GM18526 (cell line): Measurements from ENCODE around the gene PARD3B.

Experiments used
- POLR2A ChIP-seq: IDR thresholded peaks from 3 replicates; pipeline ENCODE4 v1.6.1; 2011; ENCODE audit not compliant: insufficient read length; ENCODE audit errors: extremely low read depth

PARD3B gene

DNA sequence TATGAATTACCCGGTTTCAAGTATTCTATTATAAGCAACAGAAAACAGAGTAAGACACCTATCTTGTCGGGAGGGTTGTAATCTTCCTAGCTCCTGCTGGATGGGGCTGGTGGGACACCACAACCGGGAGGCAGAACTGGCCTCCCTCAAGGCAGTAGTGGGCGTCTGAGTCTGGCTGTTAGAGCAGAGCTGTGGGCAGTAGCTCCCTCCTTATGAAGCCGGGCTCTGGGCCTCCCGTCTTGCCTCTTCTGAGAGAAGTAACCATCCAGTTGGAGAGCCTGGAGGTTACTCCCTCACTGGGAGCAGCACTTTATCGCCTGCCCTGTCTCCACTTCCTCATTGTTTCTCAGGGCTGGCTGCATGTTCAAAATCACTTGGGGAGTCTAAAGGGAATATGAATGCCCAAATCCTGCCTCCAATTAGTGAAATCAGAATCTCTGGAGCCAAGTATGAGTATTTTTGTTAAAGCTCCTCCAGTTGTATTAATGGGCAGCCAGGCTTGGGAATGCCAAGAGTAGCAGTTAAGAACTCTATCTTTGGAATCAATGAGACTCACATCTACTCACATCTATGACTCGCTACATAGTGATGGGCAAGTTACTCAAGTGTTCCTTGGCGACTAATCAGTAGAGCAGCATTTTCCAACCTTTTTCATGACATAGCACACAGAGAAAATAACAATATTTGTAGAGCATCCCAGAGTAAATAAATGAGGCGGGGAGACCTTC lies 1109.8 kb downstream of the PARD3B start:
- no peak for TF ChIP-seq POLR2A

DNA sequence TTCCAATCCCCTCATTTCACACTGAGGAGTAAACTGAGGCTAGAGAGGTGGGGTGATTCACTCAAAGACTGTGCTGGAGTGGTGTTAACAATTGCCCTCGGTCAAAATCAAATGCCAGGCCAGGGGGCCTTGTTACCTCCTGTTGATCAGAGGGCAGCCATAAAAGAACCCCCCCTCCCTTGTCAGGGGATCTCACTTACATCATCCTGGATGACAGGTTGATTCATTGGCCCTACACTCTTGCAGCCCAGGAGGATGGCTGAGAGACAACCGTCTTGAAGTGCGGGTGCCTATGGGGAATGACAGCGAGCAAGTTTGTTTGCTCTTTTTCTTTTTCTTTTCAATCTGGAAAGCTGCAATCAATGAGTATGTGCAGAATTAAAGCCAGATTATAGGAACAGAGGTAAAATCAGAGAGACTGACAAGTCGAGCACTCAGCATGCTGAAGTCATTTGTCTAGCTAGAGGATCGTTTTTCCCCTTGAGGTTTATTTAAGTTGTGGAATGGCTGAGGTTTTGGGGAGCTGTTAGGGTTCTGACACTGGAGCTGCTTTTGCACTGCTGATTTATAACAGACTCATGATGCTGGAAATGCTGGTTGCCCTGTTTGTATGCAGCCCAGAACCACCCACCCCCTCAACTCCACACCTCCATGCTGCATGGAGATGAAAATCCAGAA lies 1110.6 kb downstream of the PARD3B start:
- TF ChIP-seq POLR2A = no peak

DNA sequence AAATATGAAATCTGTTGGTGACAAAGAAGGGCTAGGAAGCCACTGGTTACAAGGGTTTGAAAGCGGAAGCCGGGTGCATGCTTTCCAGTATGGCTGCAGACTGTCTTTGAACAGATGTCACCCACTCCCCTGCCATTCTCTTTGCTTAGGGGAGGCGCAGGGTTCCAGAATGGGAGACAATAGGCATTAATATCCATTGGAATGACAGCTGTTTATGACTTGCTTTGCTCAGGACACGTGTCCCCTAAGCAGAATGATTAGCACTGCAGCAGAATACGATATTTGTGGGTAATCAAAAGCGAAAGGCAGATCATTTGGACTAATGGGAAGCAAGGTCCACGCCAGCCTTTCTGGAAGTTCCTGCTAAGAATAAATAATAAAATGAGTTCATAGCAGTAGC lies 1111.2 kb downstream of the PARD3B start:
- TF ChIP-seq POLR2A = no peak

DNA sequence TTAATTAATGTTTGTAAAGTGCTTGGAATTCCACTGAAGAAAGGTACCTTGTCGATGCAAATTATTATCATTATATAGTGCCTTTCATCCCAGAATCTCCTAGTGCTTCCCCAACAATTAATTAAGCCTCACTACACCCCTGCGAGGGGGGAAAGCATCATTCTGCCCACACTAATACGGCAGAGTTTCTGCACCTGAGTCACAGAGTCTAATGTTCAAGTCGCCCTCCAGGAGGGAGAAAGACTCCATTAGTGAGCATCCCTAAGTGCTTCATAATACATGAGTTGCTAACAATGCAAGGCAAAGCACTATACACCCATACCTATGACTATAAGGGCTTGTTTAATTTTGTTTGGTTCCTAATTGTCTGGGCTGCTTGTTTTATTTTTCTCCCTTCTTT lies 1111.7 kb downstream of the PARD3B start:
- TF ChIP-seq POLR2A = no peak

GRCh38 chr2:205657579-205657978 lies 1112.3 kb downstream of the PARD3B start:
- TF ChIP-seq POLR2A = no peak

DNA sequence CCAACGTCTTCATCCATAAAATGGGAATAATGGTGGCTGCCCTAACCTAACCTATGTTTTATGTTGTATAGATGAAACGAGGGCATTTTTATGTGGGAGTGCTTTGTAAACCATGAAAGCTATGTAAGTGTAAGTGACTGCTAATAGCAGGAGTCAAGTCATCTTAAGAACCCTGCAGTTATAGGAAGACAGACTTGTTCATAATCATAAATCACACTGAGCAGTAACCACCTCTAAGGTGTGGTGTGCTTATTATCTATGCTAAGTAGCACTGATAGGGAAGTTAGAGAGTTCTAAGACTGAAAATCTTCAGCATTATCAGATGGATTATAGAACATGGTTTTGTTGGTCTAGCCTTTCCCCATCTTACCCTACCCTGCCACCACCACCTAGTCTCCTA lies 1112.8 kb downstream of the PARD3B start:
- no peak for TF ChIP-seq POLR2A

- no peak for TF ChIP-seq POLR2A
Observed at GRCh38 chr2:205658572-205658971, 1113.3 kb downstream of the PARD3B start.

DNA sequence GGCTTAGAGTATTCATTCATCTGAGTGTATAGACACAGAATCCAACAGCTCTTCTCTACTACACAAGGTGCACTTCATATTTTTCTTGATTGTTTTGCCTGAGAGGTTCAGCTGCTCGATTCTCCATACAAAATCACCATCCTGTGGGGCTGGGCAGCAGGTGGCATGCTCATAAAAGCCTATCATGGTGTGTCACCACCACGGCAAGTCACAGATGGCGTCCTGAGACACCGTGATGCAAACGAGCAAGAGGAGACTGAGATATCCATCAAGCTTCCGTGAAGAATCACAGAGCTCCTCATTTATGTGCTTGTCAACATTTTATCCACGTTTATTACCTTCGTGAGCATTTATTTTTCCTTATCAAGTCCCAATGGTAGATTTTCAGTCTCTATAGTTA lies 1114.6 kb downstream of the PARD3B start:
- TF ChIP-seq POLR2A = no peak

GRCh38 chr2:205660521-205661124 lies 1115.3 kb downstream of the PARD3B start:
- no peak for TF ChIP-seq POLR2A

DNA sequence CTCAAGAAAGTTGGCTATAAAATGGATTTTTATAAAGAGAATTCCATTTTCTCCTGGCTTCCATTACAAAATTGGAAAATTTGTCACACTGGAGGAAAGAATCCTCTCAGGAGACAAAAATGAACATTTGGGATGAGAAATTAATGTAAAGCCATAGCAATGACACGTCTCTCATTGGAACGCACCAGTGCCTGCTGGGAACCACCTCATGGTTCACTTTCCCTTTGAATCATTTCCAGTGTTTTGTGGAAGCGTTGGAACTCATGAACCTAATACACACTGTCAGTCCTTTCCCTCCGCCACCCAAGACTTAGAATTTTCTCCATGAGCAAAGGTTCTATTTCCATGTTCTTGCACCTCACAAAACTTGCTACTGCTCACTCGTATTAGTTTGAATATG lies 1116.0 kb downstream of the PARD3B start:
- no peak for TF ChIP-seq POLR2A

GRCh38 chr2:205662206-205662965 lies 1117.1 kb downstream of the PARD3B start:
- no peak for TF ChIP-seq POLR2A

DNA sequence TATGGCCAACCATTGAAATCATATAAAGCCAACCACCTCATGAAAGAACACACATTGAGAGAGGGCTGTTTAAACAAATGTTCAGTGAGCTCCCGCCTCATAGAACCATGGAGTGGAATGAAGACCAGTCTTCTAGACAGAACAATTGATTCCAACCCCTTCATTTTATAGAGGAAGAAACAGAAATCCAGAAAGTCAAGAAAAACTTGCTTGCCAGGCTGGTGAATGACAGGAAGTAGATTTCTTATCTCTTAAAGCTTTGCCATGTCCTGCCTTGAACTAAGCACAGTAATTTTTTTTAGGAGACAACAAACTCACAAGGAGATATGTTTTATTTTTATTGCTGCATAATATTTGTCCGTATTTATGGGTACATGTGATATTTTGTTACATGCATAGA lies 1120.5 kb downstream of the PARD3B start:
- no peak for TF ChIP-seq POLR2A
